Esophagus muscularis mucosa (tissue), 3 donors: ENCODE data around the gene RND3.

Experiments used
- POLR2A ChIP-seq: fragments of 450-650 bp; IDR thresholded peaks from one replicate; pipeline ENCODE4 v1.6.1; 2017; ENCODE audit warnings: antibody characterized with exemption, moderate library complexity, mild to moderate bottlenecking, low read depth
- TF ChIP-seq, protein P1 (sequence below), 3 experiments: fragments of 200-600 bp in 2 of 3; fragments of 450-650 bp in 1 of 3; sonication (generic) in 2 of 3; IDR thresholded peaks; one replicate each; pipeline ENCODE4 v1.5.1; 2017 to 2019; ENCODE audit warnings: antibody characterized with exemption in 3 of 3, mild to moderate bottlenecking in 2 of 3, moderate library complexity in 1 of 3

GRCh38 chr2:150428641-150429040 is 58.8 kb downstream of the RND3 start:
- TF ChIP-seq, protein P1, sequence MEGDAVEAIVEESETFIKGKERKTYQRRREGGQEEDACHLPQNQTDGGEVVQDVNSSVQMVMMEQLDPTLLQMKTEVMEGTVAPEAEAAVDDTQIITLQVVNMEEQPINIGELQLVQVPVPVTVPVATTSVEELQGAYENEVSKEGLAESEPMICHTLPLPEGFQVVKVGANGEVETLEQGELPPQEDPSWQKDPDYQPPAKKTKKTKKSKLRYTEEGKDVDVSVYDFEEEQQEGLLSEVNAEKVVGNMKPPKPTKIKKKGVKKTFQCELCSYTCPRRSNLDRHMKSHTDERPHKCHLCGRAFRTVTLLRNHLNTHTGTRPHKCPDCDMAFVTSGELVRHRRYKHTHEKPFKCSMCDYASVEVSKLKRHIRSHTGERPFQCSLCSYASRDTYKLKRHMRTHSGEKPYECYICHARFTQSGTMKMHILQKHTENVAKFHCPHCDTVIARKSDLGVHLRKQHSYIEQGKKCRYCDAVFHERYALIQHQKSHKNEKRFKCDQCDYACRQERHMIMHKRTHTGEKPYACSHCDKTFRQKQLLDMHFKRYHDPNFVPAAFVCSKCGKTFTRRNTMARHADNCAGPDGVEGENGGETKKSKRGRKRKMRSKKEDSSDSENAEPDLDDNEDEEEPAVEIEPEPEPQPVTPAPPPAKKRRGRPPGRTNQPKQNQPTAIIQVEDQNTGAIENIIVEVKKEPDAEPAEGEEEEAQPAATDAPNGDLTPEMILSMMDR (IDR thresholded peaks at IDR 0.05): no peak
- no peak for TF ChIP-seq POLR2A
